Measurements from ENCODE around the gene MIA. TPM values are rescaled to one million over a fixed set of nuclear protein-coding genes. Genes with fewer than 3 reads are reported as not detected.
A peak's percentile ranks its signal among the peaks of the same experiment; 100 is the strongest.
"Not testable (repeated sequence)": the region's sequence is repeated elsewhere in the genome, so short reads cannot be mapped to it uniquely, and the experiment has no call there.

MIA gene
- total RNA-seq, 2 donors from 2014 or later, result not detected

GRCh38 chr19:40805258-40805868, 30.0 kb downstream of the MIA start:
- DNase-seq (ENCODE audit: low spot score in 2 of 2) (no peak), ATAC-seq (no peak)
- Mint-ChIP-seq H3K27ac (peak overlapping the region; percentile 85 to 88), H3K36me3 (peaks cover 12 to 28% of the 10 kb centered on the region in 2 donors), H3K9me3 (no peaks in the 10 kb centered on the region)

GRCh38 chr19:40806423-40807146, 31.3 kb downstream of the MIA start:
- peaks cover 6 to 22% of the 10 kb centered on the region in 2 donors for H3K36me3 Mint-ChIP-seq
- DNase-seq (ENCODE audit: low spot score in 2 of 2) (peak; percentile 82 to 85), ATAC-seq (peak; percentile 61 to 63)
- peak overlapping the region; percentile 85 to 97 for H3K27ac Mint-ChIP-seq
- no peaks in the 10 kb centered on the region for H3K9me3 Mint-ChIP-seq

GRCh38 chr19:40807147-40808020, 32.1 kb downstream of the MIA start:
- peaks cover 0 to 14% of the 10 kb centered on the region in 2 donors for H3K36me3 Mint-ChIP-seq

GRCh38 chr19:40808021-40808325, 32.7 kb downstream of the MIA start:
- peaks cover 0 to 11% of the 10 kb centered on the region in 2 donors for H3K36me3 Mint-ChIP-seq
- H3K9me3 Mint-ChIP-seq, result no peaks in the 10 kb centered on the region
- DNase-seq (ENCODE audit: low spot score in 2 of 2), result no peak
- ATAC-seq, result no peak
- H3K27ac Mint-ChIP-seq, result peak overlapping the region; percentile 52 to 85

More at GRCh38 chr19:40807147-40808020, 32.1 kb downstream of the MIA start:
- ATAC-seq (no peak), DNase-seq (ENCODE audit: low spot score in 2 of 2) (no peak)
- Mint-ChIP-seq H3K9me3 (no peaks in the 10 kb centered on the region), H3K27ac (peak overlapping the region; percentile 52 to 85)

- H3K9me3 Mint-ChIP-seq, result no peaks in the 10 kb centered on the region
- DNase-seq (ENCODE audit: low spot score in 2 of 2) (no peak), ATAC-seq (no peak)
- H3K27ac Mint-ChIP-seq, result peak overlapping the region in 1 of 2 donors; percentile 25
- H3K36me3 Mint-ChIP-seq, result peaks cover 0 to 11% of the 10 kb centered on the region in 2 donors
These were observed 33.2 kb downstream of the MIA start for GRCh38 chr19:40808497-40808896.

DNA sequence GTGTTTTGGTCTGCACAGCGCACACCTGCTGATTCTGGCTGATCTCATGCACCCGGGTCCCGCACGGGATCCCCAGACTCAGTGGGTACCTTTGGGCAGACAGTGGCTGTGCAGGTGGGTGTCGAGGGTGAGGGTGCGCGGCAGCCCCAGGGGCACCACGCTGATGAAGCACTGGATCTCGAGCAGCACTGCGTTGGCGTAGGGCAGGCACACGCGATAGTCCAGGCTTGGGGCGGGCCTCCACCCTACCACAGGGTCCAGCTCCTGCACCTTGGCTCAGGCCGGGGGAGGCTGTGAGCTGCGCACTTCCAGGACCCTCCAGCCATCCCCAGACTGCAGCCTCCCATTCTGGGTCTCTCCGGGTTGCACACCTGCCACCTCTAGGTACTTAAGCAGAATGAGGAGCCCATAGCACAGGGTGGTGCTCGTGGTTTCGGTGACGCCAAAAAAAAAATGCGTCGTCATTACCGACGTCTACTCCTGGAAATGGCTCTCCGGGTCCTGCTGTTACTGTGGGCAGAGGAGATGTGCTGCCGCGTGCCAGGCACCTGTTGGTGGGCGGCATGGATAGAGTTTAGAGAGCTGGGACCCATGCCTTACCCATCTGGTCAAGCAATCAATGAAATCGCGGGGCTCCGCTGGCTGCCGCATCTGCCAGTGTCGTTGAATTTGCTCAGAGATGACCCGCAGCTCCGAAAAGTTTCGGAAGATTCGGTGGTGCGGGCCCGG, 34.2 kb downstream of the MIA start:
- H3K27ac Mint-ChIP-seq, result peak overlapping the region; percentile 25 to 44

GRCh38 chr19:40810160-40810559, 34.8 kb downstream of the MIA start:
- Mint-ChIP-seq H3K9me3 (no peaks in the 10 kb centered on the region), H3K27ac (peak overlapping the region in 1 of 2 donors; percentile 85), H3K36me3 (peaks cover 0 to 5% of the 10 kb centered on the region in 2 donors)
- no peak for DNase-seq (ENCODE audit: low spot score in 2 of 2)
- no peak for ATAC-seq

More for the DNA sequence above, 34.2 kb downstream of the MIA start:
- DNase-seq (ENCODE audit: low spot score in 2 of 2), result no peak
- Mint-ChIP-seq H3K36me3 (peaks cover 0 to 5% of the 10 kb centered on the region in 2 donors), H3K9me3 (no peaks in the 10 kb centered on the region)
- ATAC-seq, result no peak

DNA sequence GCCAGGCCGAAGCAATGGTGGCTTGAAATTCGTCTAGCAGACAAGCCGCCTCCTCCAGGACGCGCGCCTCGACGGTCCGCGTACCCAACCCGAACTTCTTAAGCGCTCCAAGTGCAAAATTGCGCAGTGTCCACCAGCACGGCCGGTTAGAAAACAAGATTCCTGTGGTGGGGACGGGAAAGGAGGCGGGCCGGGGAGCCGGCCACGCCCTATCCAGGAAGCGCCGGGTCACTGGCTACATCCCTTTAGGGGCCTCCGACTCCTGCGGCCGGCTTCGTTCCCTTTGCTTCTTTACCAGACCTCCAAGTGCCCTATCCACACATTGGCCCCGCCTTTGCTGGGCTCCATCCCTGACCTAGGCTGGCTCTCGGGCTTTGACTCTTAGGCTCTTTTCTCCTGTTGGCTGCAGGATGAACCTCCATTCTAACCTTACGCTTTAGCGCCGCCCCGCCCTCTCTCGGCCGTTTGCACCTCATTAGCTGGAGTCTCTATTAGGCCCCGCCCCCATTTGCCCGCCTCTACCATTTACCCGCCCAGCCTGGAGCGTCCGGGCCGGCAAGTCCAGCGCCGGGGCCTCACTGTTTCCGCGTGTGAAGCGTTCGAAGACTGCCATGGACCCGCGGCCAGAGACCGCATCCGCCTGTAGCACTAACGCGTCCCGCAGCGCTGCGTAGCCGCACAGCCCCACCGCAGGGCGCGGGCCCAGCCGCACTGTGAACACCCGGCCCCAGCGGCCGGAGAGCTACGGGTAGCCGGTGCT, 35.5 kb downstream of the MIA start:
- ATAC-seq, result peak; percentile 83 to 85
- peak; percentile 61 to 88 for DNase-seq (ENCODE audit: low spot score in 2 of 2)
- H3K9me3 Mint-ChIP-seq, H3K36me3 Mint-ChIP-seq: not testable (repeated sequence)
- peak overlapping the region; percentile 85 to 94 for H3K27ac Mint-ChIP-seq

DNA sequence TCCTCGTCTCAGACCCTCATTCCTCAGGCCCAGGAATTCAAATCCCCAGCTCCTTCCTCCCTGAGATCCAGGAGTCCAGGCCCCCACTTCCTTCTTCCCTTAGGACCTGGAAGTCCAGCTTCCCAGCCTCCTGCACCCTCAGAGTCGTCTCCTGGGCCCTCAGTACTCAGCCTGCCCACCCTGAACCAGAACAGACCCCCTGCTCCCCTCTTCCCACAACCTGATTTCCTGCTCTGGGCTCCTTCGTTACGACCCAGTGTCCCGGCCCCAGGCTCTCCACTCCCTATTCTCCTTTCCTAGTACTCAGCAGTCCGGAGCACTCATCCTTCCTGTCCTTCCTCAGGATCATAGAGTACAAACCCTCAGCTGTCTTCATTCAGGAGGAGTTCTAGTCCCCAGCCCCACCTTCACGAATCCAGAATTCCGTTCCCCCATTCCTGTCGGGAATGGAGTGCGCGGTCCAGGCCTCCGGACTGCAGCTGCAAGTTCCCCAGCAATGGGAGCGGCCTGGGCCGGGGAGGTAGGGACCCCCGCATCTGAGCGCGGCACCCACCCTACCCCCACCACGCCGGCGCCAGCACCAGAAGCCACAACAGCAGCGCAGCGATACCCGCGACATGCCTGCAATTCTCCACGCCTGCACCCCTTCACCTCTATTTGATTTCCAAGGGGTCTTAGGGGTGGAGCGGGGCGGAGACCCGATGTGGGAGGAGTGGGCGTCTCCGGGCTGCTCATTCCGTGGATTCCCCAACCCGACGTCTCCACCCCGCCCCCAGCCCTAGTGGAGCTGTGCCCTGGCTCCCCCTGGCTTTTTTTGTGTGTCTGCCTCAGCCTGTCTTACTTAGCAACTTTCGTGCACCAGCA, 36.4 kb downstream of the MIA start:
- H3K36me3 Mint-ChIP-seq, result peaks cover 0 to 3% of the 10 kb centered on the region in 2 donors
- H3K27ac Mint-ChIP-seq, result peak overlapping the region; percentile 81 to 85
- ATAC-seq, result no peak
- DNase-seq (ENCODE audit: low spot score in 2 of 2), result peak in 1 of 2 donors; percentile 23
- no peaks in the 10 kb centered on the region for H3K9me3 Mint-ChIP-seq

- H3K36me3 Mint-ChIP-seq; ATAC-seq; H3K9me3 Mint-ChIP-seq; DNase-seq (ENCODE audit: low spot score in 2 of 2): not testable (repeated sequence)
- peak overlapping the region in 1 of 2 donors; percentile 85 for H3K27ac Mint-ChIP-seq
These were observed 37.2 kb downstream of the MIA start for GRCh38 chr19:40812571-40812970.

DNA sequence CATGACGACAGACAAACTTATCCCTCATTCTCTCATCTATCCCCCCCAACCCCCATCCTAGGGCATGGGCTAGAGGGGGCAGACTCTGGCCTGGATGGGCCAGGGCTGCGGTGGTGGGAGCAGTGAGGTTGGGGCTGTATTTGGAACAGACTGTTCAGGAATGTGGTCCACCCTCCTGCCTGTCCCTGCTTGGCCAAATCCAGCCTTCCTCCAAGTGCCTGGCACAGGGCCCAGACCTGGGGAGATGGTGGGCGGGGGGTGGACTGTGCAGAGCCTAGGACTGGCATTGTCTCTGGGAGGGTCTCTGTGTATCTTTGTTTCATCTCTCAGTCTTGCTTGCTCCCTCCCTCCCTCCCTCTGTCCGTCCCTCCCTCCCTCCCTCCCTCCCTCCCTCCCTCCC, 37.9 kb downstream of the MIA start:
- no peaks in the 10 kb centered on the region for H3K9me3 Mint-ChIP-seq
- H3K27ac Mint-ChIP-seq, result peak overlapping the region in 1 of 2 donors; percentile 85
- DNase-seq (ENCODE audit: low spot score in 2 of 2), result no peak
- H3K36me3 Mint-ChIP-seq, result no peaks in the 10 kb centered on the region
- ATAC-seq, result no peak

GRCh38 chr19:40815223-40815622, 39.9 kb downstream of the MIA start:
- no peaks in the 10 kb centered on the region for H3K36me3 Mint-ChIP-seq
- no peak for DNase-seq (ENCODE audit: low spot score in 2 of 2)
- peak overlapping the region in 1 of 2 donors; percentile 7 for H3K27ac Mint-ChIP-seq
- ATAC-seq, result no peak
- no peaks in the 10 kb centered on the region for H3K9me3 Mint-ChIP-seq

- peak; percentile 69 to 78 for DNase-seq (ENCODE audit: low spot score in 2 of 2)
- peak; percentile 91 to 92 for ATAC-seq
- H3K9me3 Mint-ChIP-seq, H3K36me3 Mint-ChIP-seq: not testable (repeated sequence)
- peak overlapping the region; percentile 16 to 36 for H3K27ac Mint-ChIP-seq
These were observed 43.4 kb downstream of the MIA start for GRCh38 chr19:40818480-40819399.
